ENCODE data around the gene RNF11.

Gene RNF11

GRCh38 chr1:51299185-51299885 lies 63.3 kb downstream of the RNF11 start:
- Histone ChIP-seq H3K4me3 (ENCODE audit: low read depth in 1 of 2, low read length in 2 of 2) (no peak overlapping the region), H3K27ac (ENCODE audit: low read length) (no peak overlapping the region), H3K27me3 (ENCODE audit: low read depth, low read length) (no peaks in the 10 kb centered on the region), H3K4me1 (ENCODE audit: control insufficient read depth in 1 of 2, insufficient read depth in 2 of 2, low read length in 2 of 2) (peaks cover 0 to 7% of the 10 kb centered on the region in 2 donors), H3K9me3 (ENCODE audit: control insufficient read depth in 1 of 2, low read length in 2 of 2) (no peaks in the 10 kb centered on the region), H3K36me3 (ENCODE audit: control insufficient read depth in 1 of 2, insufficient read depth in 2 of 2, low read length in 2 of 2) (no peaks in the 10 kb centered on the region)

GRCh38 chr1:51299981-51300670 lies 64.1 kb downstream of the RNF11 start:
- no peaks in the 10 kb centered on the region for H3K36me3 ChIP-seq (ENCODE audit: control insufficient read depth in 1 of 2, insufficient read depth in 2 of 2, low read length in 2 of 2)
- no peak overlapping the region for H3K27ac ChIP-seq (ENCODE audit: low read length)
- H3K9me3 ChIP-seq (ENCODE audit: control insufficient read depth in 1 of 2, low read length in 2 of 2): no peaks in the 10 kb centered on the region
- H3K4me3 ChIP-seq (ENCODE audit: low read depth in 1 of 2, low read length in 2 of 2): no peak overlapping the region
- no peaks in the 10 kb centered on the region for H3K27me3 ChIP-seq (ENCODE audit: low read depth, low read length)
- peaks cover 0 to 7% of the 10 kb centered on the region in 2 donors for H3K4me1 ChIP-seq (ENCODE audit: control insufficient read depth in 1 of 2, insufficient read depth in 2 of 2, low read length in 2 of 2)

DNA sequence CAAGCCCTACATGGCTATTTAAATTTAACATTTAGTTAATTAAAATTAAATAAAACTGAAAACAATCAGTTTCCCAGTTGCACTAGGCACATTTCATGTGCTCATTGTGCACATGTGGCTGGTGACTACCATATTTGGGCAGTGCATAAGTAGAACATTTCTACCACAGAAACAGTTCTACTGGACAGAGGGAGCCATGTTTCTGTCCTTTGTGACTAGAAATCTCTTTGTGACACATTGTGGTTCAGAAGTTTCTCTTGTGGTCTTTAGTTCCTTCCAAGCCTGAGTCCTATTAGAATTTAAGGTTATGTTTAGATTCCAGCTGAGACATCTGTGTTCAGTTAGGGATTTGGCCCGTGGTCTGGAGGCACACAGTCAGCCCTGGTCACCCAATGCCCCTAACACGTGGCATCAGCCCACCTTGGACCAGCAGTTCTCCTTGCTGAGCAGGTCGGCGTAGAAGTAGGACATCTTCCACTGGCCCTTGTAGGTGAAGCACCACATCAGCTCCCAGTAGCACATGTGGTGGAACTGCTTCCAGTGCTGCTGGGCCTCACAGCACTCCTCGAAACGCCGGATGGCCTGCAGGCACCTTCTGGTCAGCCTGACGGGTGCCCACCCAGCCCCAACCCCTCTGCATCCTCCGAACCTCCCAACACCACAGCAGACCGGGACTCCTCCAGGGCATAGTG lies 65.2 kb downstream of the RNF11 start:
- no peaks in the 10 kb centered on the region for H3K27me3 ChIP-seq (ENCODE audit: low read depth, low read length)
- H3K4me1 ChIP-seq (ENCODE audit: control insufficient read depth in 1 of 2, insufficient read depth in 2 of 2, low read length in 2 of 2): peaks cover 0 to 6% of the 10 kb centered on the region in 2 donors
- no peaks in the 10 kb centered on the region for H3K9me3 ChIP-seq (ENCODE audit: control insufficient read depth in 1 of 2, low read length in 2 of 2)
- no peak overlapping the region for H3K4me3 ChIP-seq (ENCODE audit: low read depth in 1 of 2, low read length in 2 of 2)
- H3K27ac ChIP-seq (ENCODE audit: low read length): no peak overlapping the region
- H3K36me3 ChIP-seq (ENCODE audit: control insufficient read depth in 1 of 2, insufficient read depth in 2 of 2, low read length in 2 of 2): no peaks in the 10 kb centered on the region

DNA sequence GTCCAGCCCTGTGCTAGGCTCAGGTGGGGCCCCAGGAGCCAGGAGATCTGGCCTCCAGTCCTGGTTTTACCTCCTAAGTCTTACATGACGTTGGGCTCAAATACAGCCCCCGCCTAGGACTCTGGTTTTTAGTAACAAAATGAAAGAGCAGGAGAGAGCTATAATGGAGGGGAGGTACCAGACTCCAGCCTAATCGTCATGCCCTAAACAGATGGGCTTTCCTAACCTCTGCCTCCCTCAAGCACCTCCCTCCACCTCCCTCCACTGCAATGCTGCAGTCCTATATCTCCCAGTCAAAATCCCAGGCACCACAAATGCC lies 65.7 kb downstream of the RNF11 start:
- H3K27me3 ChIP-seq (ENCODE audit: low read depth, low read length): no peaks in the 10 kb centered on the region
- no peaks in the 10 kb centered on the region for H3K36me3 ChIP-seq (ENCODE audit: control insufficient read depth in 1 of 2, insufficient read depth in 2 of 2, low read length in 2 of 2)
- H3K4me1 ChIP-seq (ENCODE audit: control insufficient read depth in 1 of 2, insufficient read depth in 2 of 2, low read length in 2 of 2): peaks cover 0 to under 1% of the 10 kb centered on the region in 2 donors
- no peak overlapping the region for H3K27ac ChIP-seq (ENCODE audit: low read length)
- H3K4me3 ChIP-seq (ENCODE audit: low read depth in 1 of 2, low read length in 2 of 2): no peak overlapping the region
- no peaks in the 10 kb centered on the region for H3K9me3 ChIP-seq (ENCODE audit: control insufficient read depth in 1 of 2, low read length in 2 of 2)

DNA sequence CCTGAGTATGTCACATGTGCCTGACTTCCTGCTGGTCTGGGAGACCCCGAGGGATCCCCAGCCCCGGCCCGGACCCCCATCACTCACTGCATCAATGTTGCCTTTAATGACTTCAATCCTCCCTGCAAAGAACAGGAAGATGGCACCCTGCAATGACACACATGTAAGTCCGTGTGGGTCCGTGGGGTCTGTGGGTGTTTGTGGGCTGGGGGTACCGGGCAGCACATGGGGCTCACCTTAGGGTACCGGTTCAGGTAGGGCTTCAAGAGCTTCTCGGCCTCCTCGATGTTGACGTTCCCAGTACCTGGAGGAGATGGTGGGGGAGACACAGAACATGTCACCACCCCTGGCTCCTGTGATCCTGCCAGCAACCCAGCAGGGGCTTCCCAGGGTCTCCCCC lies 66.2 kb downstream of the RNF11 start:
- H3K4me1 ChIP-seq (ENCODE audit: control insufficient read depth in 1 of 2, insufficient read depth in 2 of 2, low read length in 2 of 2): no peaks in the 10 kb centered on the region
- H3K27ac ChIP-seq (ENCODE audit: low read length): no peak overlapping the region
- no peak overlapping the region for H3K4me3 ChIP-seq (ENCODE audit: low read depth in 1 of 2, low read length in 2 of 2)
- H3K36me3 ChIP-seq (ENCODE audit: control insufficient read depth in 1 of 2, insufficient read depth in 2 of 2, low read length in 2 of 2): no peaks in the 10 kb centered on the region
- H3K27me3 ChIP-seq (ENCODE audit: low read depth, low read length): no peaks in the 10 kb centered on the region
- no peaks in the 10 kb centered on the region for H3K9me3 ChIP-seq (ENCODE audit: control insufficient read depth in 1 of 2, low read length in 2 of 2)

GRCh38 chr1:51302746-51303145 lies 66.7 kb downstream of the RNF11 start:
- Histone ChIP-seq H3K9me3 (ENCODE audit: control insufficient read depth in 1 of 2, low read length in 2 of 2) (no peaks in the 10 kb centered on the region), H3K4me3 (ENCODE audit: low read depth in 1 of 2, low read length in 2 of 2) (no peak overlapping the region), H3K36me3 (ENCODE audit: control insufficient read depth in 1 of 2, insufficient read depth in 2 of 2, low read length in 2 of 2) (no peaks in the 10 kb centered on the region), H3K27me3 (ENCODE audit: low read depth, low read length) (no peaks in the 10 kb centered on the region), H3K4me1 (ENCODE audit: control insufficient read depth in 1 of 2, insufficient read depth in 2 of 2, low read length in 2 of 2) (no peaks in the 10 kb centered on the region), H3K27ac (ENCODE audit: low read length) (no peak overlapping the region)

DNA sequence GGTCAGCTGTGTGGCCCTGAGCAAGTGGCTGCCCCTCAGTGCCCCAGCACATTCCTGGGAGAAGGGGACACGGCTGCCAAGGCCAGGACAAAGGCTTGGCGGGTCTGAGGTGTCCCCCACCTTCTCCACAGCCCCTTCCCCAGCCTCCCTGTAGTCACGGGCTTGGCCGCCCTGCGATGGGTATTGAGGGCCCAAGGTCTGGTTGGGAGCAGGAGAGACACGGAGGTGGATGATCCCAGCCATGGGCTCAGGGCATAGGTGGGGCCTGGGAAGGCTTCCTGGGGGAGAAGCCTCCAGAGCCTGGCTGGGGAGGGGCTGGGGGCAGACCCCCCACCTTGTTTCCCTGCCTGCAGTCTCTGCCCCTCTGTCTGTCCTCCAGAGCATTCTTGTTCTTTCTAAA lies 67.2 kb downstream of the RNF11 start:
- Histone ChIP-seq H3K9me3 (ENCODE audit: control insufficient read depth in 1 of 2, low read length in 2 of 2) (no peaks in the 10 kb centered on the region), H3K36me3 (ENCODE audit: control insufficient read depth in 1 of 2, insufficient read depth in 2 of 2, low read length in 2 of 2) (no peaks in the 10 kb centered on the region), H3K4me1 (ENCODE audit: control insufficient read depth in 1 of 2, insufficient read depth in 2 of 2, low read length in 2 of 2) (no peaks in the 10 kb centered on the region), H3K27ac (ENCODE audit: low read length) (no peak overlapping the region), H3K4me3 (ENCODE audit: low read depth in 1 of 2, low read length in 2 of 2) (no peak overlapping the region), H3K27me3 (ENCODE audit: low read depth, low read length) (no peaks in the 10 kb centered on the region)

GRCh38 chr1:51303751-51304251 lies 67.7 kb downstream of the RNF11 start:
- H3K4me1 ChIP-seq (ENCODE audit: control insufficient read depth in 1 of 2, insufficient read depth in 2 of 2, low read length in 2 of 2): no peaks in the 10 kb centered on the region
- H3K27me3 ChIP-seq (ENCODE audit: low read depth, low read length): no peaks in the 10 kb centered on the region
- no peaks in the 10 kb centered on the region for H3K36me3 ChIP-seq (ENCODE audit: control insufficient read depth in 1 of 2, insufficient read depth in 2 of 2, low read length in 2 of 2)
- H3K4me3 ChIP-seq (ENCODE audit: low read depth in 1 of 2, low read length in 2 of 2): peak overlapping the region in 1 of 2 donors; percentile 42
- H3K9me3 ChIP-seq (ENCODE audit: control insufficient read depth in 1 of 2, low read length in 2 of 2): no peaks in the 10 kb centered on the region
- H3K27ac ChIP-seq (ENCODE audit: low read length): no peak overlapping the region

DNA sequence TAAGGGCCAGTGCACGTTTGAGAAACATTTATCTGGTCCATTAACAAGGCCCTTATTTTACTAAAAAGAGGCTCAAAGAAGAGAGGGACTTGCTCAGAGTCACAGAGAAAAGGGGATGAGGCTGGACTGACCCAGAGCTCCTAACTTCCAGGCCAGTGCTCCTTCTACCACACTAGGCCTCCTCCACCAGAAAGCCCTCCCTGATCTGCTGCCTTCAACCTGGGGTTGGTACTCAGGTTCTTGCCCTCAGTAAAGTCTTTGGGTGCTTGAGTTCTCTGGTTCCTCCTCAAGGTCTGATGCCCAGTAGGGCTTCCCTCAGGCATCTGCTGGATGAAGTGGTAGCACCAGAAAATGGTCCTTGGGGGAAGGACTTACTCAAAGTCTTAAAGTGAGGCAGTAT lies 68.3 kb downstream of the RNF11 start:
- no peaks in the 10 kb centered on the region for H3K27me3 ChIP-seq (ENCODE audit: low read depth, low read length)
- no peaks in the 10 kb centered on the region for H3K4me1 ChIP-seq (ENCODE audit: control insufficient read depth in 1 of 2, insufficient read depth in 2 of 2, low read length in 2 of 2)
- H3K27ac ChIP-seq (ENCODE audit: low read length): no peak overlapping the region
- H3K36me3 ChIP-seq (ENCODE audit: control insufficient read depth in 1 of 2, insufficient read depth in 2 of 2, low read length in 2 of 2): no peaks in the 10 kb centered on the region
- H3K9me3 ChIP-seq (ENCODE audit: control insufficient read depth in 1 of 2, low read length in 2 of 2): no peaks in the 10 kb centered on the region
- no peak overlapping the region for H3K4me3 ChIP-seq (ENCODE audit: low read depth in 1 of 2, low read length in 2 of 2)

GRCh38 chr1:51305371-51305823 lies 69.3 kb downstream of the RNF11 start:
- H3K27me3 ChIP-seq (ENCODE audit: low read depth, low read length): no peaks in the 10 kb centered on the region

DNA sequence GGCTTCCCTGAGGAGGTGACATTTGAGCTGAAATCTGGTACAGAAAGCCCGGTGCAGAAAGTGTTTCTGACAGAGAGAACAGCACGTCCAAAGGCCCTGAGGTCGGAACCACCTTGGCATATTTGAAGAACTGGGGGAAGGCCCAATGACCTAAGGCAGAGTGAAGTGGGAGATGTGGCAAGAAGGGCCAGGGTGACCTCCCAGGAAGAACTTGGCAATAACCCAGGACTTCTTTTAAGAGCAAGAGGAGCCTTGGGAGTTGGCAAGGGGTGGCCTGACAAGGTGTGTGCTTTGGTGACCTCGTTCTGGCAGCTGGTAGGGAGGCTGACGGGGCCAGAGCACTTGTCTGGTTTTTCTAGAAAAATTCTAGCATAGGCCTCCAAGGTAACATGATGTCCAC lies 70.9 kb downstream of the RNF11 start:
- H3K4me3 ChIP-seq (ENCODE audit: low read depth in 1 of 2, low read length in 2 of 2): no peak overlapping the region
- no peaks in the 10 kb centered on the region for H3K27me3 ChIP-seq (ENCODE audit: low read depth, low read length)
- H3K9me3 ChIP-seq (ENCODE audit: control insufficient read depth in 1 of 2, low read length in 2 of 2): no peaks in the 10 kb centered on the region
- H3K27ac ChIP-seq (ENCODE audit: low read length): no peak overlapping the region
- no peaks in the 10 kb centered on the region for H3K4me1 ChIP-seq (ENCODE audit: control insufficient read depth in 1 of 2, insufficient read depth in 2 of 2, low read length in 2 of 2)
- no peaks in the 10 kb centered on the region for H3K36me3 ChIP-seq (ENCODE audit: control insufficient read depth in 1 of 2, insufficient read depth in 2 of 2, low read length in 2 of 2)

More at GRCh38 chr1:51305371-51305823, 69.3 kb downstream of the RNF11 start:
- H3K4me3 ChIP-seq (ENCODE audit: low read depth in 1 of 2, low read length in 2 of 2): no peak overlapping the region
- no peaks in the 10 kb centered on the region for H3K36me3 ChIP-seq (ENCODE audit: control insufficient read depth in 1 of 2, insufficient read depth in 2 of 2, low read length in 2 of 2)
- no peaks in the 10 kb centered on the region for H3K9me3 ChIP-seq (ENCODE audit: control insufficient read depth in 1 of 2, low read length in 2 of 2)
- H3K4me1 ChIP-seq (ENCODE audit: control insufficient read depth in 1 of 2, insufficient read depth in 2 of 2, low read length in 2 of 2): no peaks in the 10 kb centered on the region
- no peak overlapping the region for H3K27ac ChIP-seq (ENCODE audit: low read length)

Measured in muscle layer of duodenum (tissue), 2 donors.